Epithelial cell of proximal tubule (primary cell): Measurements from ENCODE around the gene KMT2A. TPM values are rescaled to one million over a fixed set of nuclear protein-coding genes. Genes with fewer than 3 reads are reported as not detected.

Experiments used
- DNase-seq: peaks from one replicate; pipeline ENCODE4 v3.0.0-alpha.2; 2011; ENCODE audit warnings: low read depth
- H3K4me3 ChIP-seq: 2 replicates; pipeline ENCODE4 v1.5.1; 2011; ENCODE audit warnings: low read depth, mild to moderate bottlenecking, low read length
- total RNA-seq: library from RNA; depleted of rRNA; stranded (reverse); fragments of >200 nt; gene quantifications from 2 replicates; pipeline ENCODE4 v1.2.3, GENCODE V29; 2015
- TF ChIP-seq, protein P1 (sequence below): conservative IDR thresholded peaks from 2 replicates; pipeline ENCODE4 v1.5.1; 2012; ENCODE audit warnings: low read depth, mild to moderate bottlenecking, low read length

Gene KMT2A
- total RNA-seq, 1 donor from 2014 or later, result 42.1 TPM

DNA sequence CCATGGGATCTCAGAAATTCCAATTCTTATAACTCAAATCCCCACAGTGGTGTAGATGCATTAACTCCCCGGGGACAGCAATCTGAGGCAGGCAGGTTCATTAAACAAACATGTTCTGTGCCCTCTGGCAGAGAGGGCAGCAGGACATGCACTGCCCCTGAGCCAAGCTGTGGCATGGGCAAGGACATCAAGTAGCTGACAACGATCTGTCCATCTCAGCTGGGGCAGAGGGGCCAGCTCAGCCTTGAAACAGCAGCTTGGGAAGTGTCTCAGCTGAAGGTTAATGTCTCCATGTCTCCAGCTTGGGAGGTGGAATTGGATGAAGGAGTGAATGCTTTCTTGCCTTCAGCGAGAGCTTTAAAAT is 108.3 kb downstream of the KMT2A start:
- no peak for DNase-seq
- TF ChIP-seq, protein P1, sequence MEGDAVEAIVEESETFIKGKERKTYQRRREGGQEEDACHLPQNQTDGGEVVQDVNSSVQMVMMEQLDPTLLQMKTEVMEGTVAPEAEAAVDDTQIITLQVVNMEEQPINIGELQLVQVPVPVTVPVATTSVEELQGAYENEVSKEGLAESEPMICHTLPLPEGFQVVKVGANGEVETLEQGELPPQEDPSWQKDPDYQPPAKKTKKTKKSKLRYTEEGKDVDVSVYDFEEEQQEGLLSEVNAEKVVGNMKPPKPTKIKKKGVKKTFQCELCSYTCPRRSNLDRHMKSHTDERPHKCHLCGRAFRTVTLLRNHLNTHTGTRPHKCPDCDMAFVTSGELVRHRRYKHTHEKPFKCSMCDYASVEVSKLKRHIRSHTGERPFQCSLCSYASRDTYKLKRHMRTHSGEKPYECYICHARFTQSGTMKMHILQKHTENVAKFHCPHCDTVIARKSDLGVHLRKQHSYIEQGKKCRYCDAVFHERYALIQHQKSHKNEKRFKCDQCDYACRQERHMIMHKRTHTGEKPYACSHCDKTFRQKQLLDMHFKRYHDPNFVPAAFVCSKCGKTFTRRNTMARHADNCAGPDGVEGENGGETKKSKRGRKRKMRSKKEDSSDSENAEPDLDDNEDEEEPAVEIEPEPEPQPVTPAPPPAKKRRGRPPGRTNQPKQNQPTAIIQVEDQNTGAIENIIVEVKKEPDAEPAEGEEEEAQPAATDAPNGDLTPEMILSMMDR, result no peak

DNA sequence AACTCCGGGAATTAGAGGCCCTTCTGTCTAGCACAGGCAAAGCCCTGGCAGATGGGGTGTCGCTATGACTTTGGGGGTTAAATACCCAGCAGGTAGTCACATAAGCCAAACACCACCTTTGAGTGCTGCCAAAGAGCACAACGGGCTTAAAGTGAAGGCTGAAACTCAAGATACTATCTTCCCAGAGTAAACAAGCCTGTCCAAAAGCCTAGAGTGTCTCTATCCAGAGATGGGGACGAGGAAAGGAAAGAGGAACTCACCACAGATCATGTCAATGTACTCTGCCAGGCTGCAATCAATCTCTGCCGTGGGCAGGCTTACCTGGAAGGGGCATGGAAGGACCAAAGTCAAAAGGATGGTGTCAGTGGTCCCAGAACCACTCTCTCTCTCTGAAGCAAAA is 109.2 kb downstream of the KMT2A start:
- no peak overlapping the region for H3K4me3 ChIP-seq
- DNase-seq, result no peak
- TF ChIP-seq, protein P1, result no peak

More for the DNA sequence above, 108.3 kb downstream of the KMT2A start:
- H3K4me3 ChIP-seq, result no peak overlapping the region

DNA sequence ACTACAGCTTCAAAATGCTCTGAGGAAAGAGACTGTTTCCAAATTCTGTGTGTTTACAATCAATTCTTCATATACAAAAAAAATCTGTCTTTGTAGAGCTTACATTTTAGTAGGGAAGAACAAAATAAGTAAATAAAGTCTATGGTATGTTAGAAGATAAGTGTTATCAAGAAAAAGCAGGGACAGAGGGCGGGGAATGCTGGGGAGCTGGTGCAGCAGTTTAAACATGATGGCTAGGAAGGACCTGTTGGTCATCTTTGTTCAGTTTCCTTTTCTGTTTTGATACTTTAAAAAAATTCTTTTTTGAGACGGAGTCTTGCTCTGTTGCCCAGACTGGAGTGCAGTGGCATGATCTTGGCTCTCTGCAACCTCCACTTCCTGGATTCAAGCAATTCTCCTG is 110.8 kb downstream of the KMT2A start:
- DNase-seq, result no peak
- TF ChIP-seq, protein P1, result no peak
- H3K4me3 ChIP-seq, result no peak overlapping the region

DNA sequence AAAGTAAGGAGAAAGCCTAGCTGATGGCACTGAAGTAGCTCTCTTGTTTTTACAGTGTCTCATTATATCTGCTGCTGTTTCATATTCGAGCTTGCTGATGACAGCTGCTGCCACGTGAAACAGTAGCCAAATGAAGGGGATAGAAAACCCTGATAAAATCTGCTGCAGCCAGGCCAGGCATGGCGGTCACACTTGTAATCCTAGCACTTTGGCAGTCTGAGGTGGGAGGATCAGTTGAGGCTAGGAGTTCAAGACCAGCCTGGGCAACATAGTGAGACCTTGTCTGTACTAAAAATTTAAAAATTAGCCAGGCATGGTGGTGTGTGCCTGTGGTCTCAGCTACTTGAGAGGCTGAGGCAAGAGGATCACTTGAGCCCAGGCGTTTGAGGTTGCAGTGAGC is 116.0 kb downstream of the KMT2A start:
- TF ChIP-seq, protein P1, result no peak
- DNase-seq, result no peak
- no peak overlapping the region for H3K4me3 ChIP-seq

DNA sequence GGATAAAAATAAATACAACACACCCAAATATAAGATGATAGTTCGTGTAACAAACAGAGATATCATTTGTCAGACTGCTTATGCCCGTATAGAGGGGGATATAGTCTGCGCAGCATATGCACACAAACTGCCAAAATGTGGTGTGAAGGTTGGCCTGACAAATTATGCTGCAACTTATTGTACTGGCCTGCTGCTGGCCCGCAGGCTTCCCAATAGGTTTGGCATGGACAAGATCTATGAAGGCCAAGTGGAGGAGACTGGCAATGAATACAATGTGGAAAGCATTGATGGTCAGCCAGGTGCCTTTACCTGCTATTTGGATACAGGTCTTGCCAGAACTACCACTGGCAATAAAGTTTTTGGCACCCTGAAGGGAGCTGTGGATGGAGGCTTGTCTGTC is 124.5 kb downstream of the KMT2A start:
- no peak overlapping the region for H3K4me3 ChIP-seq
- TF ChIP-seq, protein P1, result no peak
- DNase-seq, result no peak

DNA sequence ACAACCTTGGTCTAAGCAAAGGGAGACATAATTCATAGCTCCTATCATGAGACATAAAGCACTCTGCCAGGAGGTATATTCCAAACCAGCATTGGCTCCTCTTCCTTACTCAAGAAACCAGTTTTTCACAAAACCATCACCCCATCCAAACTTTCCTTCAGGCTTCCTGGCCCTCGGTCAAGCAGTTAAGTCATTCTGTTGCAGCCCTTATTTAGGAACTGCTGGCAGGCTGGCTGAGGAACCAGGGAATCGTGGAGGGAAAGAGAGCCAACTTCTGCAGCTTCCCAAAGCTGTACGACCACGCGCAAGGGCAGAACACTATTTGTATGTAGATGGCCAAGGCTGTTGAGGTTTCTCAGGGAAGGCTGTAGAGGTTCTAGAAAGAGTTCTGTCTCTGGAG is 128.8 kb downstream of the KMT2A start:
- peak overlapping the region; percentile 68 for H3K4me3 ChIP-seq
- TF ChIP-seq, protein P1, result no peak
- DNase-seq, result no peak

DNA sequence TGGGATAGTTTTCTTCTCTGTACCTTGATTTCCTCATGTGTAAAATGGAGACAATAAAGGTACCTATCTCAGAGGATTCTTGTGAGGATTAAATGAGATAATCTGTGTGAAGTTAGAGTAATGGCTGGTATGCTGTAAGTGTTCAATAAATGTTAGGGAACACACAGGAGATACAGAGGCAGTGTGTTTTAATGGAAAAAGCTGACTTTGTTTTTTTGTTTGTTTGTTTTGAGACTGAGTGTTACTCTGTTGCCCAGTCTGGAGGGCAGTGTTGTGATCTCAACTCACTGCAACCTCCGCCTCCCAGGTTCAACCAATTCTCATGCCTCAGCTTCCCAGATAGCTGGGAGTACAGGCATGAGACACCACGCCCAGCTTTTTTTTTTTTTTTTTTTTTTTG is 133.4 kb downstream of the KMT2A start:
- H3K4me3 ChIP-seq, result no peak overlapping the region
- no peak for DNase-seq
- TF ChIP-seq, protein P1, result no peak
